ENCODE data around the gene SMKR1. TPM values are rescaled to one million over a fixed set of nuclear protein-coding genes. Genes with fewer than 3 reads are reported as not detected.
"Not testable (repeated sequence)": the region's sequence is repeated elsewhere in the genome, so short reads cannot be mapped to it uniquely, and the experiment has no call there.

SMKR1 gene
- total RNA-seq, 1 donor from 2014 or later, result 2.8 TPM

DNA sequence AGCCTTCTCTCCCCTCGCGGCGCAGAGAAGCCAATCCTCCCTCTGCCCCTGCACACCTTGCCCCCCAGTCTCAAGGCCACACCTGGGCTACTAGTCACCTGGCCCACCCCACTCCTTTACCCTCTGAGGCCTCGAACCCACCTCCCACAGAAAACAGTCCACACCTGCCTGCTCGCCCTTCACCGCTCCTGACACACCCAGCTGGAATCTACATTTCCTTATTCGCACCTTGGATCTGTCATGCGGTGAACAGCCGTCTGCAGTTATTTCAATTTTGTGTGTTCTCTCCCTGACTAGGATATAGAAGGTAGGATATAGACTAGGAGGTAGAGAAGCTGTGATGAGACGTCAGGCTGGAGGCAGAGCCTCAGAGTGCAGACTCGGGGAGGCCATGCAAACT, 29.4 kb downstream of the SMKR1 start:
- H3K9me3 Mint-ChIP-seq, result no peaks in the 10 kb centered on the region
- no peaks in the 10 kb centered on the region for H3K4me1 Mint-ChIP-seq
- H3K27ac Mint-ChIP-seq, result no peak overlapping the region
- no peaks in the 10 kb centered on the region for H3K36me3 Mint-ChIP-seq
- no peak for DNase-seq (ENCODE audit: low spot score in 2 of 2, unreplicated experiment in 2 of 2)
- H3K4me3 Mint-ChIP-seq, result no peak overlapping the region
- TF ChIP-seq CTCF (IDR thresholded peaks at IDR 0.05; ENCODE audit: unreplicated experiment), result no peak
- peaks cover 3% of the 10 kb centered on the region for H3K27me3 Mint-ChIP-seq (ENCODE audit: low read depth)

DNA sequence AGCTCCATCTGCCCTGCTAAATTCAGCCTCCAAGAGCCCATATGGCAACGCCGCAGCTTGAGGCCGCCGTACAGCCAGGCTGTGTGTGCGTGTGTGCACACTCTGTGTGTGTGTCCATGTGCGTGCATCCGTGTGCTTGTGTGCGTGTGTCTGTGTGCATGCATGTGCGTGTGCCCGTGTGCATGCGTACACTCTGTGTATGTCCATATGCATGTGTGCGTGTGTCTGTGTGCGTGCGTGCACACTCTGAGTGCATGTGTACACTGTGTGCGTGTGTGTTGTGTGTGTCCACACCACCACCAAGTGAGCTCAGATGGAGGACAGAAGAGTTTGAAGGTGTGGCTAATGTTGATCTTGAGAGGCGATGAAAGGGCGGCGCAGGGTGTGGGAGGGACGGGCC, 30.0 kb downstream of the SMKR1 start:
- Mint-ChIP-seq H3K9me3 (no peaks in the 10 kb centered on the region), H3K27ac (no peak overlapping the region), H3K36me3 (no peaks in the 10 kb centered on the region), H3K27me3 (ENCODE audit: low read depth) (peaks cover 2% of the 10 kb centered on the region), H3K4me3 (no peak overlapping the region), H3K4me1 (no peaks in the 10 kb centered on the region)
- no peak for DNase-seq (ENCODE audit: low spot score in 2 of 2, unreplicated experiment in 2 of 2)
- no peak for TF ChIP-seq CTCF (IDR thresholded peaks at IDR 0.05; ENCODE audit: unreplicated experiment)

DNA sequence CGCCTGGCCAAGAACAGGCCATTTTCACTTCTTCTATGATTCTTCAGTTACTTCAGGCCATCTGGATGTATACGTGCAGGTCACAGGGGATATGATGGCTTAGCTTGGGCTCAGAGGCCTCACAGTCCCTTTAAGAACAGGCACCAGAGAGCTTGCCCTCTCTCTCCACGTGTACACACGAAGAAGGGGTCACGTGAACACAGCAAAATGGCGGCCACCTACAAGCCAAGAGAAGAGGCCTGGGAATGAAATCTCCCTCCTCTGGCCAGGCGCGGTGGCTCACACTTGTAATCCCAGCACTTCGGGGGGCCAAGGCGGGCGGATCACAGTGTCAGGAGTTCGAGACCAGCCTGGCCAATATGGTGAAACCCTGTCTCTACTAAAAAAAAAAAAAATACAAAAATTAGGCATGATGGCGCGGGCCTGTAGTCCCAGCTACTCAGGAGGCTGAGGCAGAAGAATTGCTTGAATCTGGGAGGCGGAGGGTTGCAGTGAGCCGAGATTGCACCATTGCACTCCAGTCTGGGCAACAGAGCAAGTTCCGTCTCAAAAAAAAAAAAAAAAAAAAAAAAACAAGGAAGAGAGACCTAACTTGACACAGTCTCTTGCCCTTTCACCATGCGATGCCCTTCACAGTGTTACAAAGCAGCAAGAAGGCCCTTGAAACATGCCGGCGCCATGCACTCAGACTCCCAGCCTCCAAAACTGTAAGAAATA, 32.4 kb downstream of the SMKR1 start:
- H3K9me3 Mint-ChIP-seq; DNase-seq (ENCODE audit: low spot score in 2 of 2, unreplicated experiment in 2 of 2); H3K36me3 Mint-ChIP-seq; H3K4me1 Mint-ChIP-seq; H3K27me3 Mint-ChIP-seq (ENCODE audit: low read depth); H3K4me3 Mint-ChIP-seq; H3K27ac Mint-ChIP-seq: not testable (repeated sequence)

DNA sequence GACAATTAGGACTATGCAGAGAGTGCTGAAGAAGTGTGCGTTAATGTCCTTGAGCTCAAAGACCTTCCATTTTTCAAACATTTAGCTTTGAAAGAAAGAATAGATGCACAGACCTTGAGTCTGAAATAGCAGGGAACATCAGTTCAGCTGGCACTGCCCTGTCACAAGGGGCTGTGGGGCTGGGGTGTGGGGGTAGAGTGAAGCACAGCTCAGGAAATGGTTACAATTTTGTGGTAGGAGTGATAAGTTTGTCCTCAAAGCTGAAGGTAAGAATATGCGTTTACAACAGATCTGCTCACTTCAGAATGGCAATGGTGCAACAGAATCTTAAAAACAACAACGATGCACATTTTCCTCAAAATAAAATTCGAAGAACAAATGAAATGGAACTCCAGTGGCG, 33.6 kb downstream of the SMKR1 start:
- Mint-ChIP-seq H3K27ac (no peak overlapping the region), H3K9me3 (no peaks in the 10 kb centered on the region), H3K4me1 (no peaks in the 10 kb centered on the region), H3K4me3 (no peak overlapping the region), H3K36me3 (no peaks in the 10 kb centered on the region), H3K27me3 (ENCODE audit: low read depth) (no peaks in the 10 kb centered on the region)
- no peak for TF ChIP-seq CTCF (IDR thresholded peaks at IDR 0.05; ENCODE audit: unreplicated experiment)
- DNase-seq (ENCODE audit: low spot score in 2 of 2, unreplicated experiment in 2 of 2), result no peak

GRCh38 chr7:129536323-129536722, 34.0 kb downstream of the SMKR1 start:
- no peak for TF ChIP-seq CTCF (IDR thresholded peaks at IDR 0.05; ENCODE audit: unreplicated experiment)
- H3K27ac Mint-ChIP-seq, result no peak overlapping the region
- no peaks in the 10 kb centered on the region for H3K9me3 Mint-ChIP-seq
- no peaks in the 10 kb centered on the region for H3K36me3 Mint-ChIP-seq
- H3K27me3 Mint-ChIP-seq (ENCODE audit: low read depth), result no peaks in the 10 kb centered on the region
- no peak for DNase-seq (ENCODE audit: low spot score in 2 of 2, unreplicated experiment in 2 of 2)
- H3K4me1 Mint-ChIP-seq, result no peaks in the 10 kb centered on the region
- H3K4me3 Mint-ChIP-seq, result no peak overlapping the region

DNA sequence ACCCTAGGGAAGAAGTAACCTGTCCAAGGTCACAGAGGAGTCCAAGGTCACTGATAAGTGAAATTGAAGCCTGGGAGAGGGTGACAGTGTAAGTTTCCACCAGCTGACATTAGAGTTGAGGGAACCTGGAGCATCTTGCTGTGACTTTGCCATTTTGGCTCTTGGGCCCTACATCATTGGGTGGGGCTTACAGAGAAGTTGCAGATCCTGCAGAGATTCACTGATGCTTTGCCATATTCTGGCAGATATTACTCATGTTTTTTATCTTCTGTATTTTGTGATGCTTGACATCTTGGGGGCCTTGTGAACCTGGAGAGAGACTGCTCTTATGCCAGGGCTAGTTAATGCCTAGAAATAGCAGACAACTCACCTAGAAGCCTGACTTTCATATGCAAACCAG, 36.5 kb downstream of the SMKR1 start:
- H3K27ac Mint-ChIP-seq, result no peak overlapping the region
- no peak for TF ChIP-seq CTCF (IDR thresholded peaks at IDR 0.05; ENCODE audit: unreplicated experiment)
- no peak for DNase-seq (ENCODE audit: low spot score in 2 of 2, unreplicated experiment in 2 of 2)
- no peaks in the 10 kb centered on the region for H3K4me1 Mint-ChIP-seq
- H3K4me3 Mint-ChIP-seq, result no peak overlapping the region
- H3K27me3 Mint-ChIP-seq (ENCODE audit: low read depth), result peaks cover 10% of the 10 kb centered on the region
- H3K9me3 Mint-ChIP-seq, result no peaks in the 10 kb centered on the region
- no peaks in the 10 kb centered on the region for H3K36me3 Mint-ChIP-seq

All from mesothelial cell of epicardium (in vitro differentiated cells).